Adrenal gland (tissue), 12 donors: ENCODE results near the gene NTF3. TPM values are rescaled to one million over a fixed set of nuclear protein-coding genes. Genes with fewer than 3 reads are reported as not detected.
A peak's percentile ranks its signal among the peaks of the same experiment; 100 is the strongest.

Experiments
- DNase-seq, 7 donors: peaks; one replicate each; pipeline ENCODE4 v3.0.0-alpha.2; 2019 to 2020
- H3K27ac ChIP-seq, 5 donors: fragments of 200-600 bp; sonication (generic) in 4 of 5; 1 replicate in 3 of 5; 2 replicates in 2 of 5; pipeline versions ENCODE4 v1.5.1 to v1.8.0; 2016 to 2020; ENCODE audit warnings: mild to moderate bottlenecking in 1 of 5
- H3K27me3 ChIP-seq: fragments of 200-600 bp; 2 replicates; pipeline ENCODE4 v1.8.0; 2021
- H3K36me3 ChIP-seq, 2 donors: fragments of 200-600 bp; replicated peaks in 1 of 2; 1 replicate in 1 of 2; 2 replicates in 1 of 2; pipeline versions ENCODE4 v1.5.1 to v1.8.0; 2018 to 2022
- H3K4me1 ChIP-seq, 2 donors: fragments of 200-600 bp; replicated peaks in 1 of 2; 1 replicate in 1 of 2; 2 replicates in 1 of 2; pipeline versions ENCODE4 v1.5.1 to v1.8.0; 2018 to 2021
- H3K4me3 ChIP-seq, 4 donors: fragments of 200-600 bp; sonication (generic) in 3 of 4; one replicate each; pipeline ENCODE4 v1.5.1; 2016 to 2018
- H3K9me3 ChIP-seq, 3 donors: fragments of 200-600 bp; sonication (generic) in 1 of 3; replicated peaks in 1 of 3; 1 replicate in 2 of 3; 2 replicates in 1 of 3; pipeline versions ENCODE4 v1.5.1 to v1.8.0; 2016 to 2021
- POLR2A ChIP-seq, 2 donors: fragments of 450-650 bp; IDR thresholded peaks; one replicate each; pipeline ENCODE4 v1.6.1; 2017; ENCODE audit warnings: antibody characterized with exemption in 2 of 2, mild to moderate bottlenecking in 2 of 2, moderate library complexity in 1 of 2
- WGBS, 4 donors: extraction: QIAGEN DNeasy Blood & Tissue Kit in 2 of 4; methylation state at CpG; one replicate each; pipeline versions ENCODE4 v1.1.5 to v1.1.7; 2013 to 2017; 5-methylcytosine and 5-hydroxymethylcytosine counted together
- intact Hi-C, 2 donors: fragments of 100-400 bp; cut with DNase I; formaldehyde crosslinking; loops; one replicate each; pipeline versions ENCODE4 v1.14.1 to v1.15.0; 2022 to 2023
- polyA plus RNA-seq, 3 donors: library from polyadenylated mRNA; stranded (reverse); fragments of 200-250 nt in 2 of 3; fragments of 350-450 nt in 1 of 3; fragmentation: Illumina TruSeq in 1 of 3; extraction: RNeasy Lipid Tissue Mini Kit (QIAGEN cat#74804) in 1 of 3; gene quantifications; one replicate each; pipeline ENCODE4 v1.2.3, GENCODE V29; 2013 to 2014
- total RNA-seq, 9 donors: library from RNA; depleted of rRNA in 4 of 9; stranded (reverse); fragments of >200 nt in 4 of 9; fragments of 120-200 nt in 1 of 9; fragmentation: NEBNext Ultra II Directional in 1 of 9; extraction: Animal tissue kit (Norgen Biotek cat#: 25700) in 1 of 9; gene quantifications; one replicate each; pipeline versions ENCODE4 v1.1.0 to v1.2.4, GENCODE V29; 2013 to 2023
- TF ChIP-seq, protein P1 (sequence below), 6 experiments: fragments of 450-650 bp in 4 of 6; fragments of 200-600 bp in 2 of 6; sonication (generic) in 1 of 6; IDR thresholded peaks; 1 replicate in 5 of 6; 2 replicates in 1 of 6; pipeline versions ENCODE4 v1.5.1 to v1.8.0; 2016 to 2021; ENCODE audit warnings: antibody characterized with exemption in 6 of 6, mild to moderate bottlenecking in 2 of 6, moderate library complexity in 1 of 6
- donor health status: healthy with polysubstance abuse.
- donor health status: Bipolar disorder and iron deficiency.
- donor health status: DM: yes; HTN: yes; CAD: no.
- donor health status: DM: no; HTN: no; CAD: no.
- donor health status: DM: no; HTN: no; CAD: no.
- donor health status: DM: yes; HTN: yes; CAD: no.

Gene NTF3
- total and polyA plus RNA-seq, 12 donors = 0.28 to 2.9 (median 0.73) TPM; not detected in 2

DNA sequence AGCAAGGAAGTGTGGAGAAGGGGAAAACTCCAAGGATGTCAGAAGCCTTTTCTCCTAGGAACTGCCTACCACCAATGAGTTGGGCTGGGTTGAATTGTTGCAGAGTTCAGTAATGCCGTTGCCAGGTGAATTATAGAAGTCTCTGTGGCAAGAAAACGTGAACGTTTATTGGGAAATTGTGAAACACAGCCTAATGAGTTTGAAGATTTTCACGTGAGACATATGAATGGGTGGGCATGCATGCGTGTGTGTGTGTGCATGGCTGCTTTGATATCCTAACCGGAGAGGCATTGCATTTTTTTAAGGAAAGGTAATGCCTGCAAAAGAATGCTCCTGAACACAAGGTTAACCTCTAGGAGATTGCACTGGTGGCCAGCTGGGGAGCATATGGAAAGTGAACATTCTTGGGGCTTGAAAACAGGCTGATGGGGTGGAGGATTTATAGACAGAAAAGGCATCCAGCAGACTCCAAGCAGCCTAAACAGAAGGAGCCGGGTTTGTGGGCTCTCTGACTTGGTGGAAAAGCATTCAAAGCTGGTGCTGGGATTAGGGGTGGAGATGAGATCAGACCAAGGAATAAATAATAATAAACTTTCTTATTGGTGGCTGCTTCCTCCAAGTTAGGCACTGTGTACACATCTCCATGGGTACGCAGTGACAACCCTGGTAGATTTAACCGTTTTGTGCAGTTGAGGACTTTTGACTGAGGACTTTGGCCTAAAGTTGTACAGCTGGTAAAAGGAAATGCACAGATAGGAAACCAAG, 67.8 kb downstream of the NTF3 start:
- Histone ChIP-seq H3K27me3 (no peaks in the 10 kb centered on the region), H3K27ac (no peak overlapping the region), H3K36me3 (no peaks in the 10 kb centered on the region), H3K4me3 (no peak overlapping the region), H3K4me1 (no peaks in the 10 kb centered on the region), H3K9me3 (no peaks in the 10 kb centered on the region)
- TF ChIP-seq, protein P1, sequence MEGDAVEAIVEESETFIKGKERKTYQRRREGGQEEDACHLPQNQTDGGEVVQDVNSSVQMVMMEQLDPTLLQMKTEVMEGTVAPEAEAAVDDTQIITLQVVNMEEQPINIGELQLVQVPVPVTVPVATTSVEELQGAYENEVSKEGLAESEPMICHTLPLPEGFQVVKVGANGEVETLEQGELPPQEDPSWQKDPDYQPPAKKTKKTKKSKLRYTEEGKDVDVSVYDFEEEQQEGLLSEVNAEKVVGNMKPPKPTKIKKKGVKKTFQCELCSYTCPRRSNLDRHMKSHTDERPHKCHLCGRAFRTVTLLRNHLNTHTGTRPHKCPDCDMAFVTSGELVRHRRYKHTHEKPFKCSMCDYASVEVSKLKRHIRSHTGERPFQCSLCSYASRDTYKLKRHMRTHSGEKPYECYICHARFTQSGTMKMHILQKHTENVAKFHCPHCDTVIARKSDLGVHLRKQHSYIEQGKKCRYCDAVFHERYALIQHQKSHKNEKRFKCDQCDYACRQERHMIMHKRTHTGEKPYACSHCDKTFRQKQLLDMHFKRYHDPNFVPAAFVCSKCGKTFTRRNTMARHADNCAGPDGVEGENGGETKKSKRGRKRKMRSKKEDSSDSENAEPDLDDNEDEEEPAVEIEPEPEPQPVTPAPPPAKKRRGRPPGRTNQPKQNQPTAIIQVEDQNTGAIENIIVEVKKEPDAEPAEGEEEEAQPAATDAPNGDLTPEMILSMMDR (IDR thresholded peaks at IDR 0.05) = no peak
- no peak for TF ChIP-seq POLR2A (IDR thresholded peaks at IDR 0.05)
- DNase-seq = no peak
- intact Hi-C loops = no loop called here
- WGBS, 4 donors = 64 to 76% (median 71%) methylated on average over 9 of the region's 9 CpGs

DNA sequence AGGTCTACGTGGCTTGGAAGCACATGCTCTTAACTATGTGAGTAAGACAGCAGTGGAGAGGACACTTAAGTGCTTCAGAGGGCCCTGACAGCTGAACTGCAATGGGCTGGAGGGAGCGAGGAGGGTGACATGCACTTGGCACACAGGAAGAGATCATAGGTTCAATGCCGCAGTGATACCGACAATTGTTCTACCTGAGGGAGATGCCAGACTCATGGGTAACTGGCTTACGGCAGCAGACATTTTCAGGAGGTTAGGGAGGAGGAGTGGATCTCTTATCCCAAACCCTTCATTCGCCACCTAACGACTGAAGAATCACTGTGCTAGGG, 68.4 kb downstream of the NTF3 start:
- H3K4me3 ChIP-seq = no peak overlapping the region
- no peaks in the 10 kb centered on the region for H3K36me3 ChIP-seq
- intact Hi-C loops = no loop called here
- WGBS, 4 donors = 71 to 78% (median 74%) methylated on average over 7 of the region's 7 CpGs
- TF ChIP-seq POLR2A (IDR thresholded peaks at IDR 0.05) = no peak
- TF ChIP-seq, protein P1 (IDR thresholded peaks at IDR 0.05) = no peak
- H3K4me1 ChIP-seq = no peaks in the 10 kb centered on the region
- DNase-seq = no peak
- no peak overlapping the region for H3K27ac ChIP-seq
- no peaks in the 10 kb centered on the region for H3K9me3 ChIP-seq
- H3K27me3 ChIP-seq = no peaks in the 10 kb centered on the region

DNA sequence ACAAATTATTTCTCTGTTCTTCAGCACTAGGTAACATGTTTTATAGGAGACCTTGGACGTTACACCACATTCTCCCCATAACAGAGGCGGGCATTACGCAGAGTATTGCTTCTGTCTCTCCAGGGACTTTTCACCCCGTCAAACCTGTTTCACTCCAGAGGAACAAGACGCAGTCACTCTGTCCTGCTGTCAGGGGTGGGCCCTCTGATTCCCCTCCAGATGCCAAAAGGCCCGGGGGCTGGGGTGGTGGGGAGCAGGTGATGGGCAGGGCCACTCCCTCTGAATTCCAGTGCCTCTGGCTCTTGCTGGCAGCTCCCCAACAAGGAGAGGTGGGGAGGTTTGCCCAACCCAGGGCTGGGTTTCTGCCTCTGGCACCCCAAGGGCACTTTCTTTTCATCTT, 71.9 kb downstream of the NTF3 start:
- Histone ChIP-seq H3K27me3 (no peaks in the 10 kb centered on the region), H3K9me3 (no peaks in the 10 kb centered on the region), H3K36me3 (no peaks in the 10 kb centered on the region), H3K4me1 (no peaks in the 10 kb centered on the region), H3K4me3 (no peak overlapping the region), H3K27ac (no peak overlapping the region)
- no peak for DNase-seq
- intact Hi-C loops = no loop called here
- no peak for TF ChIP-seq POLR2A (IDR thresholded peaks at IDR 0.05)
- TF ChIP-seq, protein P1 (IDR thresholded peaks at IDR 0.05) = no peak
- WGBS, 4 donors = 65 to 73% (median 71%) methylated on average over 6 of the region's 6 CpGs

DNA sequence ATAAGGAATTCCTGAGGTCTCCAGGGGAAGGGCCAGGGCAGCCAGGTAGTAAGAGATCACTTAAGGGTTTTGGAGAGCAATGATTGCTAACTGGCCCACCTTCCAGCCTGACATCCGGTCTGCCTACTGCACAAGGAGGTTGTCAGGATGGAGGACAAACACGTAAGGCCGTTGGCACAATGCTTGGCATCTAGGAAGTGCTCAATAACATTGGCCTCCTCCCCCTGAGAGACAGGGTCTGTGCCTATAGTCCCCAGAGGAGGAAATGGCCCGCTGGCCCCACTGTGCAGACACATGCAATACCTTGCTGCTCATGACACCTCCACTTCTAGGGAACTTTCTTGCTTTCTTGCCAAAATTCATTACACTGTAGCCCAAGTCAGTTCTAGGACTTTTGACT, 73.2 kb downstream of the NTF3 start:
- H3K4me1 ChIP-seq = no peaks in the 10 kb centered on the region
- intact Hi-C loops = no loop called here
- no peaks in the 10 kb centered on the region for H3K27me3 ChIP-seq
- no peak overlapping the region for H3K4me3 ChIP-seq
- 79 to 89% (median 84%) methylated on average over 4 of the region's 4 CpGs for WGBS, 4 donors
- H3K27ac ChIP-seq = no peak overlapping the region
- no peaks in the 10 kb centered on the region for H3K9me3 ChIP-seq
- TF ChIP-seq, protein P1 (IDR thresholded peaks at IDR 0.05) = no peak
- no peak for TF ChIP-seq POLR2A (IDR thresholded peaks at IDR 0.05)
- DNase-seq = peak in 1 of 7 donors; percentile 17
- H3K36me3 ChIP-seq = no peaks in the 10 kb centered on the region
